DOHH2 (cell line): ENCODE measurements around the gene DNAJA3.

Experiments used
- CTCF ChIP-seq: fragments of 200-600 bp; sonication (generic); IDR thresholded peaks from one replicate; pipeline ENCODE4 v1.5.1; 2014; ENCODE audit warnings: antibody characterized with exemption, mild to moderate bottlenecking, low read depth, low read length; ENCODE audit not compliant: poor library complexity, severe bottlenecking
- EZH2phosphoT487 ChIP-seq: fragments of 200-600 bp; sonication (generic); IDR thresholded peaks from 2 replicates; pipeline ENCODE4 v1.6.1; 2017; ENCODE audit warnings: borderline replicate concordance, mild to moderate bottlenecking, antibody characterized with exemption, low read length, moderate library complexity, mixed read lengths

DNA sequence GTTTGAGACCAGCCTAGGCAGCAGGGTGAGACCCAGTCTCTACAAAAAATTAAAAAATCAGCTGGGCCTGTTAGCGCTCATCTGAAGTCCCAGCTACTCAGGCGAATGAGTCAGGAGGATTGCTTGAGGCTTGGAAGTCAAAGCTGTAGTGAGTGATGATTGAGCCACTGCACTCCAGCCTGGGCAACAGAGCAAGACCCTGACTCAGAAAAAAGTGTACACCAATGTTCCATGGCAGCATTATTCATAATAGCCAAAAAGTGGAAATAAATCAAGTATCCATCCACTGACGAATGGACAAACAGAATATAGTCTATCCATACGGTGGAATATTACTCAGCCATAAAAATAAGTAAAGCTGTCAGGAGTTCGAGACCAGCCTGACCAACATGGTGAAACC, 46.2 kb downstream of the DNAJA3 start:
- no peak for TF ChIP-seq CTCF
- TF ChIP-seq EZH2phosphoT487, result no peak
